NCI-H187 (cell line): ENCODE measurements around the gene AFDN.
A peak's percentile ranks its signal among the peaks of the same experiment; 100 is the strongest.

ENCODE experiments used
- DNase-seq, 2 experiments: peaks; one replicate each; lab custom pipeline; 2025; lab: John Stamatoyannopoulos, UW

Gene AFDN

GRCh38 chr6:167826896-167827582 lies at the start of gene AFDN:
TSS of gene AFDN (plus strand) at chr6:167826911. CDS start at chr6:167827133, 222 bp downstream.
- DNase-seq = peak in 1 of 2 experiments; percentile 12

GRCh38 chr6:167778497-167779128 lies 48.1 kb upstream of the AFDN start:
- no peak for DNase-seq

GRCh38 chr6:167779129-167779992 lies 47.4 kb upstream of the AFDN start:
- DNase-seq = no peak

- no peak for DNase-seq
Measured at GRCh38 chr6:167779993-167780655, 46.6 kb upstream of the AFDN start.

- DNase-seq = peak; percentile 40 to 64
Measured at GRCh38 chr6:167781066-167781767, 45.5 kb upstream of the AFDN start.

- no peak for DNase-seq
Measured at GRCh38 chr6:167781868-167782267, 44.8 kb upstream of the AFDN start.

GRCh38 chr6:167782698-167783517 lies 43.8 kb upstream of the AFDN start:
- DNase-seq = no peak

GRCh38 chr6:167786853-167787675 lies 39.6 kb upstream of the AFDN start:
- DNase-seq = no peak

- no peak for DNase-seq
Measured at GRCh38 chr6:167787896-167788562, 38.7 kb upstream of the AFDN start.

- no peak for DNase-seq
Measured at GRCh38 chr6:167788563-167788903, 38.2 kb upstream of the AFDN start.

- no peak for DNase-seq
Measured at GRCh38 chr6:167789358-167789757, 37.4 kb upstream of the AFDN start.

GRCh38 chr6:167791091-167791779 lies 35.5 kb upstream of the AFDN start:
- DNase-seq = no peak

GRCh38 chr6:167791780-167792478 lies 34.8 kb upstream of the AFDN start:
- DNase-seq = no peak

- no peak for DNase-seq
Measured at GRCh38 chr6:167793421-167793820, 33.3 kb upstream of the AFDN start.

GRCh38 chr6:167794161-167795157 lies 32.3 kb upstream of the AFDN start:
- no peak for DNase-seq

- DNase-seq = no peak
Measured at GRCh38 chr6:167795321-167795811, 31.3 kb upstream of the AFDN start.

GRCh38 chr6:167795874-167796191 lies 30.9 kb upstream of the AFDN start:
- DNase-seq = no peak
